K562 (cell line): ENCODE measurements around the gene CLCN6. TPM values are rescaled to one million over a fixed set of nuclear protein-coding genes. Genes with fewer than 3 reads are reported as not detected.

ENCODE experiments used
- CREM ChIP-seq: IDR thresholded peaks from 2 replicates; pipeline ENCODE4 v1.6.1; 2014; ENCODE audit warnings: antibody characterized with exemption, low read depth
- HMG20A ChIP-seq: fragments of 450-650 bp; formaldehyde crosslinking; conservative IDR thresholded peaks from 2 replicates; pipeline ENCODE4 v1.4.0; 2020; ENCODE audit warnings: mild to moderate bottlenecking, mixed read lengths
- IRF2 ChIP-seq: sonication (generic); formaldehyde crosslinking; IDR thresholded peaks from 2 replicates; pipeline ENCODE4 v1.8.1; 2022; ENCODE audit warnings: mild to moderate bottlenecking, missing genetic modification reagents
- LCOR ChIP-seq: sonication (generic); formaldehyde crosslinking; IDR thresholded peaks from 2 replicates; pipeline ENCODE4 v1.8.0; 2022; ENCODE audit warnings: mild to moderate bottlenecking, missing genetic modification reagents
- MITF ChIP-seq: IDR thresholded peaks from 2 replicates; pipeline ENCODE4 v1.6.1; 2014; ENCODE audit warnings: antibody characterized with exemption
- NCOA6 ChIP-seq: fragments of 450-650 bp; IDR thresholded peaks from 2 replicates; pipeline ENCODE4 v1.6.1; 2017; ENCODE audit warnings: mild to moderate bottlenecking
- NCOR1 ChIP-seq: fragments of 450-650 bp; IDR thresholded peaks from 2 replicates; pipeline ENCODE4 v1.6.1; 2016; ENCODE audit warnings: mild to moderate bottlenecking, moderate library complexity
- NFATC3 ChIP-seq: fragments of 450-650 bp; IDR thresholded peaks from 2 replicates; pipeline ENCODE4 v1.6.1; 2017; ENCODE audit warnings: mild to moderate bottlenecking
- NFYB ChIP-seq: IDR thresholded peaks from 2 replicates; pipeline ENCODE4 v1.6.1; 2011; ENCODE audit warnings: mild to moderate bottlenecking, moderate library complexity; ENCODE audit not compliant: insufficient read length; ENCODE audit errors: extremely low read depth
- NR2C1 ChIP-seq, 2 experiments: fragments of 450-650 bp; IDR thresholded peaks; 2 replicates each; pipeline ENCODE4 v1.6.1; 2017; ENCODE audit warnings: mild to moderate bottlenecking in 2 of 2, antibody characterized with exemption in 1 of 2, inconsistent platforms in 1 of 2, missing compliant biosample characterization in 1 of 2, missing genetic modification characterization in 1 of 2
- RBM17 ChIP-seq: fragments of 200-400 bp; formaldehyde crosslinking; IDR thresholded peaks from 2 replicates; pipeline ENCODE4 v1.6.1; 2017; ENCODE audit warnings: low read depth, mild to moderate bottlenecking, low read length, borderline replicate concordance
- STAT5A ChIP-seq: IDR thresholded peaks from 2 replicates; pipeline ENCODE4 v1.6.1; 2012; ENCODE audit warnings: low read length, inconsistent platforms, borderline replicate concordance
- ZNF143 ChIP-seq: sonication (generic); formaldehyde crosslinking; IDR thresholded peaks from 2 replicates; pipeline ENCODE4 v1.9.0; 2022; ENCODE audit warnings: mild to moderate bottlenecking, missing genetic modification reagents
- ZNF280A ChIP-seq: fragments of 450-650 bp; IDR thresholded peaks from 2 replicates; pipeline ENCODE4 v1.6.1; 2018; ENCODE audit warnings: mild to moderate bottlenecking, low read depth; ENCODE audit not compliant: partially characterized antibody
- ZNF398 ChIP-seq: fragments of 250-450 bp; sonication (Bioruptor Pico); IDR thresholded peaks from 2 replicates; pipeline ENCODE4 v1.8.0; 2021; ENCODE audit warnings: moderate library complexity, mild to moderate bottlenecking, inconsistent platforms
- ZNF518B ChIP-seq: fragments of 250-450 bp; sonication (Bioruptor Pico); IDR thresholded peaks from 2 replicates; pipeline ENCODE4 v1.5.0; 2021; ENCODE audit warnings: mild to moderate bottlenecking, moderate library complexity
- ZNF740 ChIP-seq, 3 experiments: fragments of 200-800 bp in 1 of 3; sonication (Bioruptor generic) in 1 of 3; sonication (generic) in 1 of 3; formaldehyde crosslinking in 1 of 3; IDR thresholded peaks; 2 replicates each; pipeline versions ENCODE4 v1.6.1 to v1.8.0; 2016 to 2022; ENCODE audit warnings: mild to moderate bottlenecking in 2 of 3, missing compliant biosample characterization in 2 of 3, missing genetic modification characterization in 2 of 3, missing genetic modification reagents in 1 of 3
- polyA plus RNA-seq, 8 experiments: library from polyadenylated mRNA; depleted of rRNA in 4 of 8; stranded (reverse) in 5 of 8; unstranded in 3 of 8; fragments of >200 nt; fragmentation: Nextera tagmentation in 2 of 8; fragmentation: Illumina TruSeq in 1 of 8; extraction: Ambion mirVana in 2 of 8; extraction: Trizol in 1 of 8; gene quantifications; 2 replicates each; pipeline versions ENCODE4 v1.2.1 to v1.2.3, GENCODE V29; 2011 to 2014; ENCODE audit warnings: inconsistent platforms in 1 of 8, missing spikeins in 1 of 8
- total RNA-seq, 7 experiments: library from RNA; depleted of rRNA in 6 of 7; stranded (reverse); fragments of >200 nt in 6 of 7; fragmentation: Illumina TruSeq in 2 of 7; extraction: Trizol in 2 of 7; gene quantifications; 2 replicates each; pipeline versions ENCODE4 v1.2.1 to v1.2.3, GENCODE V29; 2011 to 2021; ENCODE audit warnings: low replicate concordance in 1 of 7

Gene CLCN6
- total and polyA plus RNA-seq, 9 of the 15 experiments (the other 6 are each of a cell fraction or from before 2014, with no cell fraction given), result 2.0 to 21.8 (median 13.6) TPM

GRCh38 chr1:11880911-11881748, 75.1 kb downstream of the CLCN6 start (continued):
- TF ChIP-seq ZNF398 (no peak), ZNF518B (no peak), ZNF143 (no peak), IRF2 (CRISPR knock-in tag) (no peak), RBM17 (no peak), NCOA6 (no peak), ZNF740 (CRISPR knock-in tag; IDR thresholded peaks at IDR 0.05) (no peak), ZNF740 (tag; IDR thresholded peaks at IDR 0.05) (0 out of 4 replicates have a peak, but pooled peaks of 1 of the 2 experiments have one; percentile 44), HMG20A (CRISPR knock-in tag) (no peak), NR2C1 (IDR thresholded peaks at IDR 0.05) (no peak), NR2C1 (tag; IDR thresholded peaks at IDR 0.05) (peak; percentile 71), MITF (0 out of 2 replicates have a peak, but pooled peaks have one; percentile 17), NCOR1 (no peak), ZNF280A (no peak), NFYB (no peak), NFATC3 (no peak), CREM (no peak), STAT5A (no peak), LCOR (CRISPR knock-in tag) (no peak)
